Stimulated activated CD8-positive, alpha-beta memory T cell treated with anti-CD3 and anti-CD28 coated beads, Interleukin-12 subunit alpha, Interleukin-12 subunit beta, amount 100 ng/mL, for 4 hours (primary cell): ENCODE data around the gene SLC35G6.
A peak's percentile ranks its signal among the peaks of the same experiment; 100 is the strongest.
"Not testable (repeated sequence)": the region's sequence is repeated elsewhere in the genome, so short reads cannot be mapped to it uniquely, and the experiment has no call there.

Experiments used
- DNase-seq: peaks from one replicate; pipeline ENCODE4 v3.0.0-alpha.2; 2020; ENCODE audit warnings: low read depth

SLC35G6 gene

GRCh38 chr17:7481275-7481674 is at the start of gene SLC35G6:
SLC35G6 (plus strand) TSS chr17:7481446; CDS start chr17:7481517, 71 bp downstream.
- not testable (repeated sequence) for DNase-seq

DNA sequence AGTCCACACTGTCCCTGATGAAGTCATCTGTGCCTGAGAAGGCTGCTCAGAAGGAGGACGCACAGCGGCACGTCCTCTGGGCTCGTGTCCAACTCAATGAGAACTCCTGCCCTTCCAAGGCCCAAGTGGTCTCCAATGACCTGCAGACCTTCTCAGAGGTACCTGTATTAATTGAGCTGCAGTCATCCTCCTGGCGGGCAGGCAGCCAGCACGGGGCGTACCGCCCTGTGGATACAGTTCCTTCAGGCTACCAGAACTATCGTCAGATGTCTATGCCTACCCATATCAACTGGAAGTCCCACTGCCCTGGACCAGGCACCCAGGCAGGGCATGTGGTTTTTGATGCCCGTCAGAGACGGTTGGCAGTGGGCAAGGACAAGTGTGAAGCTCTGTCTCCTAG is 49.0 kb upstream of the SLC35G6 start:
- no peak for DNase-seq

DNA sequence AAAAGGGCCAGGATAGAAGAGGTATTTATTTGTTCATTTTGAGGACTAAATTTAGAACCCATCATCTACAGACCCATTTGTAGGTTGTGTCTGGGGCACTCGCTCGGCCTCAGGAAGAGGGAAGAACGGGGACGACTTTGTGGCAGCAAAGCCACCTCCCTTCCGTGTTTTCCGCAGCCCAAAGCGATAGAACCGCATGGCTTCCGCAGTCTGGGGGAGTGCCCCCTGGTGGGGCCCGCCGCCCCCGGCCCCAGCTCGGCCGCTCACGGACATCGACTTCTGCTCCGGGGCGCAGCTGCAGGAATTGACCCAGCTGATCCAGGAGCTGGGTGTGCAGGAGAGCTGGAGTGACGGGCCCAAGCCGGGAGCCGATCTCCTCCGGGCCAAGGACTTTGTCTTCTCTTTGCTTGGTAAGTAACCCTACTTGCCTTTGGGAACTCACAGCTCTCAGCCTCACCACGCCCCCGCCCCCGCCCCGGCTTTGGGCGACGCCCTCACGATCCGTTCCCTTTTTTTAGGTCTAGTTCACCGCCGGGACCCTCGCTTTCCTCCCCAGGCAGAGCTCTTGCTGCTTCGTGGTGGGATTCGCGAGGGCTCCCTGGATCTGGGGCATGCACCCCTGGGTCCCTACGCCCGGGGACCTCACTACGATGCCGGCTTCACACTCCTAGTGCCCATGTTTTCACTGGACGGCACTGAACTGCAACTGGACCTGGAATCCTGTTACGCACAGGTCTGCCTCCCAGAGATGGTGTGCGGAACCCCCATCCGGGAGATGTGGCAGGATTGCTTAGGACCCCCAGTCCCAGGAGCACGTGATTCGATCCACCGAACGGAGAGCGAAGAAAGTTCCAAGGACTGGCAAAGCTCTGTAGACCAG is 45.3 kb upstream of the SLC35G6 start:
- DNase-seq: peak; percentile 41

GRCh38 chr17:7436556-7437368 is 44.5 kb upstream of the SLC35G6 start:
- DNase-seq: peak; percentile 71

DNA sequence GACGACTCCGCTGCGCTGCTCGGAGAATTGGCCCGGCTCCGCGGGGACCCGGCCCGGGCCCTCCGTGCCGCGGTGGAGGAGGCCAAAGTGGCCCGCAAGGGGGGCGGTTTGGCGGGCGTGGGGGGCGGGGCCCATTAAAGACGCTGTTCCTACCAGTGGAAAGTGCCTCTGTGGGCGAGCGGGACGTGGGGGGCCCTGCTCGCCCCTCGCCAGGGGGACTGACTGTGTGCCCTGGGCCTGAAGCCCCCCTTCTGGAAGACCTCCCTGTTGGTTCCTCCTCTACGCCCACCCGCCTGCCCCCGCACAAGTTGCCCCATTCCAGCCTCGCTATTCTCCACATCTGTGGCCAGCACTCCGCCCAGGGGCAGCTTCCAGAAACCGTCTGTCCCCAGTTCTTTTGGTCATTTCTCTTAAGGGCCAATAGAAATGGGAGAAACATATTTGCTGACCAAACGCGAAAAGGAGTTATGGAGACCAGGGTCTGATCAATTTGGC is 43.8 kb upstream of the SLC35G6 start:
- no peak for DNase-seq

DNA sequence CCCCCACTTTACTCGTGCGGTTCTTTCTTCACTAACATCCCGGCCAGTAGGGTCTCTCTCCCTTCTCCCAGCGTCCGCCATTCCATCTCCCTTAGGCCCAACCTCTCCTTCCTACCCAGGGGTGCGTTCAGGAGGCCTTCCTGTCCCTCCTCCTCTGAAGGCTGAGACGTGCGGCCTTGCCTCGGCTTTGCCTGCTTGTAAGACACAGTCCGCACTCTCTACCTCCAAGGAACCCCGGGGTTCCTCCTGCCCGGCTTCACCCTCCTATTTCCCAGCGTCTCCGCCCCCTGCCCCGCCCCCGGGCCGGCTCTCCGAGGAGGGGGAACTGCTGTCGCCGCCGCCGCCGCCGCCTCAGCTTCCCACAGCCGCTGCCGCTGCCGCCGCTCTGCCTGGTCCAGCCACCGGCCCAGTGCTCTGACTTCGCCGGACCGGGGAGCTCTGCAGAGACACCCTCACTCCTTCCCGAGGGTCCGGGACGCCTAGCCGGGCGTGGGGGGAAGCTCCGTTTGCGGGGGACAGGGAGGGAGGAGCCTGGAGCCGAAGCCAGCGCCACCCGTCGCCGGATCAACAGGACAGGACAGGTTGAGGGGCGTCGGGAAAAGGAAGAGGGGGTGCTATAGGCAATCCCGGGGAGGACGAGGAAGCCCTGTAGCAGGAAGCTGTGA is 43.2 kb upstream of the SLC35G6 start:
- DNase-seq: no peak

DNA sequence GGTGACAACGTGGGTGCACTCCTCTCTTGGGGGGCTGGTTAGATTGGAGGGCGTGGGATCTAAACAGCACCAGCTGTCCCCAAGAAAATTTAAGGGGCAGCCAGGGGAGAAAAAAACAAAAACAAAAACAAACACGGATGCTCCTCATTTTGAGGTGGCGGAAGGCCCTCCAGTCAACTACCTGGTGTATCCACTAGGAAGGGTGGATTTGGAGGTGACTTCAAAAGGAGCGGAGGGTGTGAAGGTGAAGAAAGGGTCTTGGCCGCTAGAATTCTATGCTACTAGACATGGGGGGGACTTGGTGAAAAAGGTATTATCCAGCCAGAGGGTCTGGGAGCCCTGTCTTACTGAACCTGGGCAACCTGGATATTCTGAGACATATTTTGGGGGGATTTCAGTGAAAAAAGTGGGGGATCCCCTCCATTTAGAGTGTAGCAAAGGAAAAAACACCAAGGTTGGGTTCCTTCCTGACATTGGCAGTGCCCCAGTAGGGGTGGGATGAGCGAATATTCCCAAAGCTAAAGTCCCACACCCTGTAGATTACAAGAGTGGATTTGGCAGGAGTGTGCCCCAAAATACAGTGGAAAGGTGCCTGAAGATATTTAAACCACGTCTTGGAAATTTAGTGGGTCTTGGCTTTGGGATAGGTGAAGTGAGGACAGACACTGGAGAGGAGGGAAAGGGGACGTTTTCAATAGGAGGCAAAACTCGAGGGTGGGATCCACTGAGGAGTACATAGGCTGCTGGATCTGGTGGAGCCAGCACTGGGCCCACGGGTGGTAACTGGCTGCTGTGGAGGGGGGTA is 42.4 kb upstream of the SLC35G6 start:
- DNase-seq: no peak

DNA sequence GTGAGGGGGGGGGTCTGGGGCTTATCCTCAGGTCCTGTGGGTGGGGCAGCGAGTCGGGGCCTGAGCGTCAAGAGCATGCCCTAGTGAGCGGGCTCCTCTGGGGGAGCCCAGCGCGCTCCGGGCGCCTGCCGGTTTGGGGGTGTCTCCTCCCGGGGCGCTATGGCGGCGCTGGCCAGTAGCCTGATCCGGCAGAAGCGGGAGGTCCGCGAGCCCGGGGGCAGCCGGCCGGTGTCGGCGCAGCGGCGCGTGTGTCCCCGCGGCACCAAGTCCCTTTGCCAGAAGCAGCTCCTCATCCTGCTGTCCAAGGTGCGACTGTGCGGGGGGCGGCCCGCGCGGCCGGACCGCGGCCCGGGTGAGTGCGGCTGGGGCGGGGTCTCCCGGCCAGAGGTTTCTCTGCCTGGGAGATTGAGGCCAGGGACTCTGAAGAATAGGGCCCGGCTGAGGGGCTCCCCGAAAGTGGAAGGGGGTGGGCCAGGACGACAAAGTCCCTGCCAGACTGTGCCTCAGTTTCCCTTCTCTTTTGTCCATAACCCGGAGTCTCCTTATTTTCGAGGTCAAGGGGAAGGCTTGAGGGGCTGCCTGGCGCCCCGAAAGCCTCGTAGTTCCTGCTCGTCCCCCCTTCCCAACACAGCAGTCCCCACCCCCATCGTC is 41.7 kb upstream of the SLC35G6 start, which contains the start of gene FGF11:
Gene FGF11 (plus strand): TSS at position 51 of the 651 bp plus-strand sequence. CDS start 109 bp downstream, at position 160.
- no peak for DNase-seq

GRCh38 chr17:7440113-7440833 is 41.0 kb upstream of the SLC35G6 start:
- DNase-seq: no peak

GRCh38 chr17:7440834-7441195 is 40.4 kb upstream of the SLC35G6 start:
- DNase-seq: no peak

GRCh38 chr17:7441266-7441665 is 40.0 kb upstream of the SLC35G6 start:
- DNase-seq: no peak

GRCh38 chr17:7442142-7442541 is 39.1 kb upstream of the SLC35G6 start:
- no peak for DNase-seq

DNA sequence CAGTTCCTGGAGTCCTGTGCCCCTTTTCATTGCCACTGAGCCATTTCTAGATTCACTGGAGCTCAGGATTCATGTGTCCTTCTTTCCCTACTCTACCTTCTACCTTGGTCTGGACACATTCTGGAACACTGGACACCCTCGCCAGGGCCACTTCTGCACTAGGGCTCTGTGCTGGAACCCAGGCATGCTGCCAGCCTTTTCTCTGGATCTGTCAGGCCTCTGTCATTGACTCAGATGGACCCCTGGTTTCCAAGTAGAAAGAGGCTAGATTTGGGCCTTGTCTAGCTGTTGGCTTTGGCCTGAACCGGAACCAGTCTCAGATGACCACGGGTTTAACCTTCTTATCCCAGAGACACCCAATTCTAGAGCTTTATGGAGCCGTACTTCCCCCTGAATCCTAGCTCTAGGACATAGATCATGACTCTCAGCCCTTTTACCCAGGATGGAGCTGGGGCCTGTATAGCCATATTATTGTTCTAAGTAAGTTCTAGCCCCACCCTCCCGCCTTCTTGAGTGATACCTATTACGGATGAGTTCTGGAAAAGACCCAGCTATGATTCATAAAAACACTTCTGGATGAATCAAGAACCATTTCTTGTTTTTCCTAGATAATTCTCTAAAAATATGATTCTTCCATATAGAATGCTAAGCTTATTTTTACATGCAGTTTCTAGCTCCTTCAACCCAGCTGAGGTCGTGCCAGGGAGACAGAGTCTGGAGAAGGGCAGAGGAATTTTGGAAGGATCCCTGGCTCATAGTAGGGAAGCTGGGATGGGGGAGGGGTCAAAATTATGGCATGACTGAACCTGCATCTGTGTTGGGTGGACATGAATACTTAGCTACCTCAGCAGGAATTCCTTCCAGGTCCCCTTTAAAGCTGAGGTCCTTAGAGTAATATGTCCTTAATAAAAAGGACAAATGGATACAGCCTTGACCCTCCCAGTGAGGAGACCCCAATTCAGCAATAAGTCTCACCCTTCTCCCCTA is 37.5 kb upstream of the SLC35G6 start:
- no peak for DNase-seq

- no peak for DNase-seq
These were observed 36.3 kb upstream of the SLC35G6 start, which contains the start of gene CHRNB1 for GRCh38 chr17:7444682-7445618. CHRNB1 (plus strand) TSS chr17:7445061; CDS start chr17:7445128, 67 bp downstream.

- no peak for DNase-seq
These were observed 35.7 kb upstream of the SLC35G6 start for GRCh38 chr17:7445619-7445968.

DNA sequence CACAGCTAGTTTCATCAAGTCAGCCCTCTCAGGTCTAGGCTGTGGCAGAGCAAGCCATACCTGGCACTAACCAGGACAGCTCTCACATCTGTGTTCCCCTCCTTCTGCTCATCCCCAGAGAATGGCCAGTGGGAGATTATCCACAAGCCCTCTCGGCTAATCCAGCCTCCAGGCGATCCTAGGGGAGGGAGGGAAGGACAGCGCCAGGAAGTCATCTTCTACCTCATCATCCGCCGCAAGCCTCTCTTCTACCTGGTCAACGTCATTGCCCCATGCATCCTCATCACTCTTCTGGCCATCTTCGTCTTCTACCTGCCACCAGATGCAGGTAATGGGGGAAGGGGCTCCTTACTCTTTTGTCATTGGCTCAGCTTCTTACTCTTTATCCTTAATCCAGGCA is 32.8 kb upstream of the SLC35G6 start:
- no peak for DNase-seq

GRCh38 chr17:7459961-7460545 is 21.2 kb upstream of the SLC35G6 start:
- DNase-seq: no peak
